ENCODE data around the gene TGFA. TPM values are rescaled to one million over a fixed set of nuclear protein-coding genes. Genes with fewer than 3 reads are reported as not detected.

Gene TGFA
- total RNA-seq, 1 donor from 2014 or later: 9.1 TPM

- Histone ChIP-seq H3K27ac (peak overlapping the region; percentile 84), H3K27me3 (no peaks in the 10 kb centered on the region)
- no peak for DNase-seq
Measured at GRCh38 chr2:70552501-70553333, 909 bp downstream of the TGFA start.

GRCh38 chr2:70551167-70551566, 2.5 kb downstream of the TGFA start:
- TF ChIP-seq CTCF (IDR thresholded peaks at IDR 0.05): no peak
- Histone ChIP-seq H3K4me3 (no peak overlapping the region), H3K9me3 (no peaks in the 10 kb centered on the region), H3K36me3 (no peaks in the 10 kb centered on the region), H3K27me3 (no peaks in the 10 kb centered on the region), H3K4me1 (peaks cover 14% of the 10 kb centered on the region), H3K27ac (no peak overlapping the region)
- no peak for ATAC-seq
- no peak for DNase-seq
- intact Hi-C loops (cut with DNase I): no loop called here

More at GRCh38 chr2:70552501-70553333, 909 bp downstream of the TGFA start:
- H3K36me3 ChIP-seq: no peaks in the 10 kb centered on the region
- no peaks in the 10 kb centered on the region for H3K9me3 ChIP-seq
- intact Hi-C loops (cut with DNase I): no loop called here
- no peak for TF ChIP-seq CTCF (IDR thresholded peaks at IDR 0.05)
- H3K4me3 ChIP-seq: peak overlapping the region; percentile 78
- ATAC-seq: no peak
- H3K4me1 ChIP-seq: peaks cover 14% of the 10 kb centered on the region

GRCh38 chr2:70549962-70550361, 3.7 kb downstream of the TGFA start:
- H3K27ac ChIP-seq: no peak overlapping the region
- ATAC-seq (no peak), DNase-seq (no peak)
- no peaks in the 10 kb centered on the region for H3K27me3 ChIP-seq
- no peaks in the 10 kb centered on the region for H3K9me3 ChIP-seq
- H3K36me3 ChIP-seq: no peaks in the 10 kb centered on the region
- H3K4me3 ChIP-seq: no peak overlapping the region
- peaks cover 14% of the 10 kb centered on the region for H3K4me1 ChIP-seq
- intact Hi-C loops (cut with DNase I): no loop called here
- no peak for TF ChIP-seq CTCF (IDR thresholded peaks at IDR 0.05)

GRCh38 chr2:70549064-70549710, 4.4 kb downstream of the TGFA start:
- ATAC-seq: no peak
- Histone ChIP-seq H3K4me3 (no peak overlapping the region), H3K27me3 (no peaks in the 10 kb centered on the region), H3K9me3 (no peaks in the 10 kb centered on the region), H3K36me3 (no peaks in the 10 kb centered on the region), H3K4me1 (peaks cover 6% of the 10 kb centered on the region), H3K27ac (no peak overlapping the region)
- intact Hi-C loops (cut with DNase I): no loop called here
- DNase-seq: no peak
- no peak for TF ChIP-seq CTCF (IDR thresholded peaks at IDR 0.05)

- DNase-seq (no peak), ATAC-seq (no peak)
- intact Hi-C loops (cut with DNase I): no loop called here
- Histone ChIP-seq H3K4me1 (peaks cover 5% of the 10 kb centered on the region), H3K27me3 (no peaks in the 10 kb centered on the region), H3K9me3 (no peaks in the 10 kb centered on the region), H3K4me3 (no peak overlapping the region), H3K36me3 (no peaks in the 10 kb centered on the region), H3K27ac (no peak overlapping the region)
- TF ChIP-seq CTCF (IDR thresholded peaks at IDR 0.05): no peak
Measured at GRCh38 chr2:70548233-70548632, 5.4 kb downstream of the TGFA start.
